ENCODE results near the gene DDX60. TPM values are rescaled to one million over a fixed set of nuclear protein-coding genes. Genes with fewer than 3 reads are reported as not detected.
A peak's percentile ranks its signal among the peaks of the same experiment; 100 is the strongest.

DDX60 gene
- total and polyA plus RNA-seq, 7 donors, result 1.4 to 3.6 (median 2.1) TPM

DNA sequence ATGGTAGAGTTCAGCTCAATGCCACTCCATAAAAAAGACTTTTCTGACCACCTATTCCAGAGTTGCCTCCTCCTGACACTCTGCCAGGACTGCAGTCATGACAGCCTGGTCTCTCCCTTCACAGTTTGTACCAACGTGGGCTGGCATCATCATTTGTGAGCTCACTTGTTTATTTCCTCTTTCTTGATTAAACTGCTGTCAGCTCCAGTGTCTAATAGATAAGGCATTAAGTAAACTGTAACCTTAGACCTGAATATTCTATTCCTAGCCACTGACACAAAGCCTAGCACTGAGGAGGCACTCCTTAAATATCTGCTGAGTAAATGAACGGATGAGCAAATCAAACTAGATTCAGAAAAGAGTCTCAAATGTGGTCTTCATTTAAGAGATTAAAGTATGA lies 48.7 kb downstream of the DDX60 start:
- 22 to 28% (median 24%) methylated on average over 2 of the region's 2 CpGs for WGBS, 3 donors
- intact Hi-C loops (cut with DNase I), result loop anchor here (5.0 kb wide), 2 partner anchors 137 to 212 kb away; partner anchors contain the start of gene DDX60L (in 1 of the 2)
- Histone ChIP-seq H3K27ac (peak overlapping the region; percentile 80), H3K4me1 (peaks cover 21% of the 10 kb centered on the region), H3K9me3 (no peaks in the 10 kb centered on the region), H3K27me3 (ENCODE audit: insufficient read depth in 3 of 3, low read length in 2 of 3) (no peaks in the 10 kb centered on the region), H3K4me3 (no peak overlapping the region), H3K36me3 (ENCODE audit: insufficient read depth in 1 of 2, low read depth in 1 of 2) (peaks cover 0 to 14% of the 10 kb centered on the region in 2 donors)
- TF ChIP-seq CTCF (IDR thresholded peaks at IDR 0.05), result no peak
- ATAC-seq (peak; percentile 89 to 95 (median 93)), DNase-seq (peak; percentile 25 to 75)

DNA sequence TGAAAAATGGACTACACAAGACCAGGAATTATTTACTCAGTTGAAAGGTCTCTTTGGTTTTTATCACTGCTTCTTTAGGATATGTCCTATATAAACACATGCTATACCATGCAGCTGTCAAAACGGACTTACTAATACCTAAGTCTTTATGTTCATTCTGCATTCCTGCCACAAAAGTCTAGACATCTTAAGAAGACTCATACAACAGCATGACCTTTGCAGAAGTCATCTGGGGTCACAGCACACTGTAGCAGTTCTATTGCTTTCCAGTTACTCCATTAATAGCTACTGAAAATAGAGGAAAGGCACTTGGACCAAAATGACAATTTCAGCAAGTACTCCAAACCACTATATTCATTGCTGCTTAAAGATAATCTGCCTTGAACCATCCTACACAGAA lies 53.2 kb downstream of the DDX60 start:
- intact Hi-C loops (cut with DNase I), result loop anchor here (5.0 kb wide), 2 partner anchors 142 to 217 kb away; partner anchors contain the start of gene DDX60L (in 1 of the 2)
- ATAC-seq, result peak in 3 of 4 donors; percentile 59 to 70 (median 67)
- 28 to 45% (median 29%) methylated on average over 1 of the region's 1 CpG for WGBS, 3 donors
- DNase-seq, result no peak
- H3K27ac ChIP-seq, result peak overlapping the region; percentile 38
- peak; percentile 16 for TF ChIP-seq CTCF (IDR thresholded peaks at IDR 0.05)
- H3K9me3 ChIP-seq, result no peaks in the 10 kb centered on the region
- peaks cover 26% of the 10 kb centered on the region for H3K4me1 ChIP-seq
- no peak overlapping the region for H3K4me3 ChIP-seq
- peaks cover 0 to 4% of the 10 kb centered on the region in 2 donors for H3K36me3 ChIP-seq (ENCODE audit: insufficient read depth in 1 of 2, low read depth in 1 of 2)
- no peaks in the 10 kb centered on the region for H3K27me3 ChIP-seq (ENCODE audit: insufficient read depth in 3 of 3, low read length in 2 of 3)

- Histone ChIP-seq H3K4me3 (no peak overlapping the region), H3K27me3 (ENCODE audit: insufficient read depth in 3 of 3, low read length in 2 of 3) (no peaks in the 10 kb centered on the region), H3K27ac (peak overlapping the region; percentile 38), H3K9me3 (no peaks in the 10 kb centered on the region), H3K36me3 (ENCODE audit: insufficient read depth in 1 of 2, low read depth in 1 of 2) (peaks cover 0 to 5% of the 10 kb centered on the region in 2 donors), H3K4me1 (peaks cover 26% of the 10 kb centered on the region)
- intact Hi-C loops (cut with DNase I), result loop anchor here (5.0 kb wide), 2 partner anchors 142 to 217 kb away; partner anchors contain the start of gene DDX60L (in 1 of the 2)
- WGBS, 3 donors, result 27 to 31% (median 30%) methylated on average over 3 of the region's 3 CpGs
- peak; percentile 82 to 91 (median 87) for ATAC-seq
- no peak for TF ChIP-seq CTCF (IDR thresholded peaks at IDR 0.05)
- no peak for DNase-seq
These were observed 53.6 kb downstream of the DDX60 start for GRCh38 chr4:168264903-168265302.

DNA sequence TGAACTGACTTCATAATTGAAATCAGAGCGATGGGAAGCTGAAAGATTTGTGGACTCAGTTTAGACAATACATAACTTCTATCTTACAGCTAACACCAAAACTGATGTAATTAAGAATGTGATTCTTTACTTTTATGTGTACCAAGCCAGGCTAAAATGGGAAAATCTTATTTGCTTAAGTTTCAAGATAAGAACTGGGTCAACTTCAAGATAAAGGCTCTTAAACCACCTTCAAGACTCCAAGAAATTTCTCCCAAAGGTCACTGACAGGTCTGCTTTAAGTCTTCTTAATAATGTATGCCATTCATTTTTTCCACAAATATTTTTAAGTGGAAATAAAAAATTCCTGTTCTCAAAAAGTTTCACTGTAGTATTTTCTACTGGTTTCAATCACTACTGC lies 55.5 kb downstream of the DDX60 start:
- intact Hi-C loops (cut with DNase I), result no loop called here
- no peak for TF ChIP-seq CTCF (IDR thresholded peaks at IDR 0.05)
- H3K36me3 ChIP-seq (ENCODE audit: insufficient read depth in 1 of 2, low read depth in 1 of 2), result peaks cover 0 to 5% of the 10 kb centered on the region in 2 donors
- WGBS, 3 donors, result 98 to 100% (median 99%) methylated on average over 1 of the region's 1 CpG
- peak overlapping the region; percentile 26 for H3K27ac ChIP-seq
- DNase-seq, result no peak
- H3K4me3 ChIP-seq, result no peak overlapping the region
- no peaks in the 10 kb centered on the region for H3K9me3 ChIP-seq
- H3K4me1 ChIP-seq, result peaks cover 18% of the 10 kb centered on the region
- no peaks in the 10 kb centered on the region for H3K27me3 ChIP-seq (ENCODE audit: insufficient read depth in 3 of 3, low read length in 2 of 3)
- ATAC-seq, result no peak

GRCh38 chr4:168259096-168259495 lies 59.5 kb downstream of the DDX60 start:
- H3K27me3 ChIP-seq (ENCODE audit: insufficient read depth in 3 of 3, low read length in 2 of 3), result no peaks in the 10 kb centered on the region
- peaks cover 10% of the 10 kb centered on the region for H3K4me1 ChIP-seq
- ATAC-seq, result no peak
- no peak overlapping the region for H3K27ac ChIP-seq
- no peaks in the 10 kb centered on the region for H3K9me3 ChIP-seq
- no peak for DNase-seq
- peaks cover 0 to 22% of the 10 kb centered on the region in 2 donors for H3K36me3 ChIP-seq (ENCODE audit: insufficient read depth in 1 of 2, low read depth in 1 of 2)
- intact Hi-C loops (cut with DNase I), result no loop called here
- no peak for TF ChIP-seq CTCF (IDR thresholded peaks at IDR 0.05)
- WGBS, 3 donors, result 91 to 96% (median 95%) methylated on average over 1 of the region's 1 CpG
- H3K4me3 ChIP-seq, result no peak overlapping the region
